DMS153 treated with DMSO at 0.1 percent for 48 hours (cell line): ENCODE measurements around the gene GRWD1.

Source experiments
- DNase-seq: peaks from one replicate; lab custom pipeline; 2025; ENCODE audit not compliant: unreplicated experiment; lab: John Stamatoyannopoulos, UW

Gene GRWD1

DNA sequence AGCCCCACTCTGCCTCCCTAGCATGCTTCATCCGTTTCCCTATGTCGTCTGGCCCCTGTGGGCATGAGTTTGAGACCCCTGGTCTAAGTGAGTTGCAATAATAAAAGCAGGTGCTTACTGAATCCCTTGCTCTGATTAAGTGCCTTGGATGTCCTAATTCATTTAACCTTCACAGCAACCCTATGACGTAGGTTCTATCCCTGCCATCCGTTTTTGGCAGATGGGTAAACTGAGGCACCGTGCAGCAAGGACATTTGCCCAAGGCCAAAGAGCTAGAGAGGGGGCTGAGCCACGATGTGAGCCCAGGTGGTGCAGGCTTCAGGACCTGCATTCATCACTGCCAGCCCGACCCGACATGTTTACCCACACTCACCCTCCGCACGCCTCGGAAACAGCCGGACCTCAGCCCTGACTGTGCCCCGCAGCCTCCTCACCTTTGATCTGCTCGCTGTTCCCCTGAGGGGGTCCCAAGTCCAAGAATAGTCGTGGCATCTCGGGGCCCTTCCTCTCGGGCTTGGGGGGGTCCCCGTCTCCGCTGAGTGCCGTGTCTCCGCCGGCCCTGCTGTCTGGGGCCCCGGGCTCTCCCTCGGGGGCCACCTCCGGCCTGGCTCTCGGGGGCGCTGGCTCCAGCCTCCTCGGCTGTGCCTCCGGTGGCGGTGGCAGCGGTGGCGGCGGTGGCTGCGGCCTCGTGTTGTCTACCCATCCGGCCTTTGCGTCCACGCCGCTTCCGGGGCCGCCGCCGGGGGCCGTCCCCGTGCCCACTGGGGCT lies 51.4 kb downstream of the GRWD1 start:
- DNase-seq, result no peak

DNA sequence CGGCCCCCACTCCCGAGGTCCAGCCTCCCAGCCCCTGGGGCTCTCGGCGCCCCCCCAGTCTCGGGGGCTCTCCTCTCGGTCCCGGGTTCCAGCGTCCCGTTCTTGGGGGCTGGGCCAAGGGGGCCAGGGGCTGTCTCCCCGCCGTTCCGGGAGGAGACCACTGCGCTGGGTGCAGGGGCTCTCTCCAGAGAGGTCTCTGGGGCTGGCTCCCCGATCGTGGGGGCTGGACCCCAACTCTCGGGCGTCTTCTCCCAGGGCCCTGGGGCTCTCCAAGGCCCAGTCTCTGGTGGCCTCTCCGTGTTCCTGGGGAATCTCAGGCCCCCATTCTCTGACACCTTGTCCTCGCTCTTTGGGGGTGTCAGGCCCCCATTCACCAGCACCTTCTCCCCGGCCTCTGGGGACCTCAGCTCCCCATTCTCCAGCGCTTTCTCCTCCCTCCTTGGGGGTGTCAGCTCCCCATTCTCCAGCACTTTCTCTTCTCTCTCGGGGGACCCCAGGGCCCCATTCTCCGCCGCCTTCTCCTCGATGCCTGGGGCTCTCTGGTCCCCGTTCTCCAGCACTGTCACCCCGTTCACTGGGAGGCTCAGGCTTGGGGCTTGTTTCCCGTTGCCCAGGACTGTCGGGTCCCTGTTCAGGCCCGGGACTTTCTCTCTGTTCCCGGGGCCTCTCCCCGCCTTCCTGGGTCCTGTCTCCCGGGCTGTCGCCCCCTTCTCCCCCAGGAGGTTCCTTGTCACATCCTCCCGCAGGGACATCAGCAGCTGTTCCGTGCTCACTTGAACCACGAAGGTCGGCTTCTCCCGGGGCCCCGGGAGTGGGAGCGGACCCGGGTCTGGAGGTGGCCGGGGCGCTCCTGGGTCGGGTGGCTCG lies 52.2 kb downstream of the GRWD1 start:
- DNase-seq, result no peak

DNA sequence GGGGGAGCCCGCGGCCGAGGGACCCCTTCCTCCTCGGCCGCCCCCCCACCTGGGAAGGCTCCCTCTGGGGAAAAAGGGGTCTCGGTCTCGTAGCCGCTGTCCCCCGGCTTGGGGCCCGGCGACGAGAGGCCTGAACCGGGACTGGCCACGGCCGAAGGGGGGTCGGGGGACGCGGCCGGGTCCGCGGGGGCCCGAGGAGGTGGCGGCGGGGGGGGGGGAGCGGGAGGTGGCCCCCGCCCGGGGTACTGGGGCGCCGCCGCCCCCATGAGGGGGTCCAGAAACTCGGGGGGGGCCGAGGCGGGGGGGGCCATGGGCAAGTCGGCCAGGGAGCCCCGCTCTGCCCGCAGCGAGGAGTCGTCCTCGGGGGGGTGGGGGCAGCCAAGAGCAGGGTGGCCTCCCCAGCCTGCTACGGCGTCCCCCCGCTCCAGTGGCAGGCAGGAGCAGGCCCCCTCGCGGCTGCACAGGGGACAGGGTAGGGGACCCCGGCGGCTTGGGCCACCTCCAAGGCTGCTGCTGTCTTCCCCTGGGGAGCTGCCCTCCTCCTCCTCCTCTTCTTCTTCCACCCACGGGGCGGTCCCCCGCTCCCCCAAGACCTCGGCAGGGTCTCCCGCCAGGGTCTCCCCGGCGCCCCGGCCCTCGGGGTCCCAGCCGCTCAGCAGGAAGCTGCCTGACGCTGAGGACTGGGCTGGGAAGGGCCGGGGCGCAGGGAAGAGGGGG lies 53.0 kb downstream of the GRWD1 start:
- DNase-seq, result no peak

- no peak for DNase-seq
Measured at GRCh38 chr19:48499316-48500090, 53.7 kb downstream of the GRWD1 start.

DNA sequence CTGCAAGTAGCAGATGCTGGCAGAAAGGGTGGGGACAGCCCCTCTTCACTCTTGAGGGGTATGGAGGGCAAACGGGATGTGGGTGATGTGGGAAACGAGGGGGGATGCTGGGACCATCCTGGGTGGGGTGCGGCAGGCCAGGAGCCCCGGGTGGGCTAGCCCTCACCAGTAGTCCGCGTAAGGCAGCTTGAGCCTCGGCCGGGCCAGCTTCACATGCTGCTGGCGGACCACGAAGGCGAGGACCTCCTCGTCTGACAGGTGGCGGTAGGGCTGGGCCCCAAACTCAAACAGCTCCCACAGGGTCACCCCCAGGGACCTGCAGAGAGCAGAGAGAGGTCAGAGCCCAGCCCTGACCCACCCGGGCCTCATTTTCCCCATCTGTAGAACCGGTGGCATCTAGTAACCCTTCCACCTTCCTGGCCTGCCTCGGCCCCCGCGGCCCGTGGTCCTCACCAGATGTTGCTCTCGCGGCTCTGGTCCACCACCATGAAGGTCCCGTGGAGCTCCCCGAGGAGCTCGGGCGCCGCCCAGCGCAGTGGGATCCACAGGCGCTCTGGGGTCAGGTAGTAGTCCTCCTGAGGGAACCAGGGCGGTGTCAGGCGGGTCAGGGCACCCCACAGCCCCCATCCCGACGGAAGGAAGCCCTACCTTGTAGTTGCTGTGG lies 55.2 kb downstream of the GRWD1 start:
- DNase-seq, result no peak

DNA sequence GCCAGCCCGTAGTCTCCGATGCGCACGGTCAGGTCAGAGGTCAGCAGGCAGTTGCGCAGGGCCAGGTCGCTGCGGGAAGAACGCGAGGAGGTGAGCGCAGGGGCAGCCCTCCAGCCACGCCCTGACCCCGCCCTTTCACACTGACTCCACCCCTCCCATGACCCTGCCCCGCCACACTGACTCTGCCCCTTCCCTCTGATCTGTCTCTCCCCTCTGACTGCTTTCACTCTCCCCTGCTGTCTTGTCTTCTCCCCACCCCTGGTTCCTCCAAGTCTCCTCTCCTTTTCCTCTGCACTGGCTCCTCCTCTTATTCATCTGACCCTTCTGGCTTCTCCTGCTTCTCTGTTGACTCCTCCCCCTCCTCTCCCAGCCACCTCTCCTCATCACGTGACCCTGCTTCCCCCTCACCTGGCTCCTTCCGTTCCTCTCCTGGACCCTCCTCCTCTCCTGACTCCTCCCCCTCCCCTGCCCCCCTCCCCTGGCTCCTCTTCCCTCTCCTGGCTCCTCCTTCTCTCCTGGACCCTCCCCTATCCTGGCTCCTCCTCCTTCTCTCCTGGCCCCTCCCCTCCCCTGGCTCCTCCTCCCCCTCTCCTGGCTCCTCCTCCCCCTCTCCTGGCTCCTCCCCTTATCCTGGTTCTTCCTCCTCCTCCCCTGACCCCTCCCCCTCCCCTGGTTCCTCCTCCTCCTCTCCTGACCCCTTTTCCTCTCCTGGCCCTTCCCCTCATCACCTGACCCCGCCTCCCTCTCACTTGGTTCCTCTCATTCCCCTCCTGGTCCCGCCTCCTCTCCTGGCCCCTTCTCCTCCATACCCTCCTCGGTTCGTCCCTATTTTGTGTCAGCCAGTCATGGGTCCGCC lies 55.9 kb downstream of the GRWD1 start:
- peak; percentile 93 for DNase-seq

- no peak for DNase-seq
Measured at GRCh38 chr19:48502350-48503018, 56.7 kb downstream of the GRWD1 start.

DNA sequence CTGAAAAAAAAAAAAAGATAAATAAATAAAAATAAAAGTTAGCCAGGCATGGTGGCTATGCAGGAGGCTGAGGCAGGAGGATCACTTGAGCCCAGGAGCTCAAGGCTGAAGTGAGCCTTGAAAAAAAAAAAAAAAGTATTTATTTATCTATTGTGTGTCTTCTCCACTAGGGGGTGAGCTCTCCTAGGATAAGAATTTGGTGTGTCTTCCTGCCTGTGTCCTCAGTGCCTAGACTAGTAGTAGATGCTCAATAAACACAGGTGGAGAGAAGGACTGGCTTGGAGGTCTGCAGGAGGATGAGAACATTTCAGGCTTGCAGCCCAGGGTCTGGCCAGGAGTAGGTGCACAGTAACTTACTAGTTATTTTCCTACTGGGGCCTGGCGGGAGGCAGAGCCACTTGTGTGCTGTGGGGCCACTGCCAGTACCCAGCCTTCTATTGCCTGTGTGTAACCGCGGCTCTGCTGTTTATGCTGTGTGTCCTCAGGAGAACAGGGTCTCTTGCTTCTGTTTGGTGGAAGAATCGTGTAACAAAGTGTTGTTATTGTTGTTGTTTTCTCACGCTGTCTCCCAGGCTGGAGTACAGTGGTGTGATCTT lies 60.5 kb downstream of the GRWD1 start:
- DNase-seq, result peak; percentile 6
